ENCODE measurements around the gene ATP10A.

DNA sequence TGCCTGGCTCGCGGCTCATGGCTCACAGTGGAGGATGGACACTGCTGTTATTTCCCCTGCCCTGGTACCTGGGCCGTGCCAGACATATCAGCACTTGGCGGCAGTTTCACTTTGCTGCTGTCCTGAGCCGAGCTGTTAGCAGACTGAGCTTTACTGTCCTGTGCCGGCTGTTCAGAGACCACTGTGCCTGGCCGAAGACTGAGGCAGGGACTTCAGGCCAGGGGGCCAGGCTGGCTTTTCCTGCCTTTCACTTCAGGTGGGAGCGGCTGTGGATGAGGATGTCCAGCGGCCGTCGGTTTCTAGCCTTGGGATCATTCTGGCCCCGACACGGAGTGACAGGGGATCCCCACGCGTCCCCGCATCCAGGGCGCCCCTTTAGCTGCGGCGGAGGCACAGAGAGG lies 1.1 kb downstream of the ATP10A start:
- TF ChIP-seq POLR2A (IDR thresholded peaks at IDR 0.05) (no peak), EP300 (IDR thresholded peaks at IDR 0.05) (no peak)
- TF ChIP-seq, protein P1, sequence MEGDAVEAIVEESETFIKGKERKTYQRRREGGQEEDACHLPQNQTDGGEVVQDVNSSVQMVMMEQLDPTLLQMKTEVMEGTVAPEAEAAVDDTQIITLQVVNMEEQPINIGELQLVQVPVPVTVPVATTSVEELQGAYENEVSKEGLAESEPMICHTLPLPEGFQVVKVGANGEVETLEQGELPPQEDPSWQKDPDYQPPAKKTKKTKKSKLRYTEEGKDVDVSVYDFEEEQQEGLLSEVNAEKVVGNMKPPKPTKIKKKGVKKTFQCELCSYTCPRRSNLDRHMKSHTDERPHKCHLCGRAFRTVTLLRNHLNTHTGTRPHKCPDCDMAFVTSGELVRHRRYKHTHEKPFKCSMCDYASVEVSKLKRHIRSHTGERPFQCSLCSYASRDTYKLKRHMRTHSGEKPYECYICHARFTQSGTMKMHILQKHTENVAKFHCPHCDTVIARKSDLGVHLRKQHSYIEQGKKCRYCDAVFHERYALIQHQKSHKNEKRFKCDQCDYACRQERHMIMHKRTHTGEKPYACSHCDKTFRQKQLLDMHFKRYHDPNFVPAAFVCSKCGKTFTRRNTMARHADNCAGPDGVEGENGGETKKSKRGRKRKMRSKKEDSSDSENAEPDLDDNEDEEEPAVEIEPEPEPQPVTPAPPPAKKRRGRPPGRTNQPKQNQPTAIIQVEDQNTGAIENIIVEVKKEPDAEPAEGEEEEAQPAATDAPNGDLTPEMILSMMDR (IDR thresholded peaks at IDR 0.05): no peak
